ENCODE data around the gene ZNF253. TPM values are rescaled to one million over a fixed set of nuclear protein-coding genes. Genes with fewer than 3 reads are reported as not detected.
"Not testable (repeated sequence)": the region's sequence is repeated elsewhere in the genome, so short reads cannot be mapped to it uniquely, and the experiment has no call there.

The ZNF253 gene
- total and polyA plus RNA-seq, 10 of the 15 experiments (the other 5 are each of a cell fraction or from before 2014, with no cell fraction given): 2.6 to 8.9 (median 5.2) TPM

DNA sequence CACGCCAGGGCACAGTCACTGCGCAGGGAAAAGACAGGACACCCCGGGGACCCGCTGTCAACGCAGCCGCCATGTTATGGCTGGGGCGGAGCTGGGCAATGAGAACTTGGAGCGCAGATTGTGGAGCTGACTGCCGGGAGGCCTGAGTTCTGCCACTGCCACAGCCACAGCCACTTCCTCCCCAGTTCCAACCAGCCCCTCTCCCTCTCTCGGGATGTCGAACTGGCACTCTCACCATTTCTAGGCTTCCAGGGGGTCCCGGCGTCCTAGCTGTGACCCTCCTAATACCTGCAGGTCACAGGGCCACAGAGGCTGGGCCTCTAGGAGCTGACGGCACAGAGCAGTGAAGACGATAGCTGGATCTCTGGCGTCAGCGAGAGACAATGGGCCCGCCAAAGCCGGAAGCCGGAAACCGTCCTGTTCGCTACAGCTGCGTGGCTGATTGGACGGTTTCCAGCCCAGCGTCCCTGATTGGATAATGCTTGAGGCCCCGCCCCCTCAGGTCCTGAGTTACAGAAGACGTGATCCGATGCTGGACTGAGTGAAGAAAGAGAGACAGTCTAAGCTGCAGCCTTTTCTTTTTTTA lies 44.2 kb upstream of the ZNF253 start, which contains the start of gene ZNF506 (continued):
- TF ChIP-seq POLR2AphosphoS2 (IDR thresholded peaks at IDR 0.05; ENCODE audit: low read depth, low read length) (peak; percentile 59; the same call in 1 of the 2 replicates), ZNF217 (IDR thresholded peaks at IDR 0.05) (no peak)

DNA sequence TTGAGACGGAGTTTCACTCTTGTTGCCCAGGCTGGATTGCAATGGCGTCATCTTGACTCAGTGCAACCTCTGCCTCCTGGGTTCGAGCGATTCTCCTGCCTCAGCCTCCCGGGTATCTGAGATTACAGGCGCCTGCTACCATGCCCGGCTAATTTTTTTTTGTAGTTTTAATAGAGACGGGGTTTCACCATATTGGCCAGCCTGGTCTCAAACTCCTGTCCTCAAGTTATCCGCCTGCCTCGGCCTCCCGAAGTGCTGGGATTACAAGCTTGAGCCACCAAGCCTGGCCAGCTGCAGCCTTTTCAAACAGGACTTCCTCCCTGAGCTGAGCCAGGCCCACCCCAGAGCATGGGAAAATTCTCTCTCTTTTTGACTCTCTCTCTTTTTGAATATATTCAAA lies 43.7 kb upstream of the ZNF253 start:
- ChIA-PET CTCF (interaction anchor here (1.0 to 1.7 kb wide), 4 partner anchors 16 to 158 kb away, joined by 3 to 6 read pairs (median 4); partner anchors contain the start of gene ZNF253), RAD21 (ENCODE audit: unreplicated experiment) (interaction anchor here (1.0 to 2.1 kb wide), 6 partner anchors 14 to 160 kb away, joined by 3 to 14 read pairs (median 5); partner anchors contain the start of genes ZNF101 and ZNF253), POLR2A (interaction anchor here (0.7 to 2.2 kb wide), 6 partner anchors 41 to 154 kb away, joined by 3 to 10 read pairs (median 4); partner anchors contain the start of genes ZNF253 and ZNF93), SMC1A (ENCODE audit: uncharacterized antibody, unreplicated experiment) (interaction anchor here (0.7 to 2.8 kb wide), 12 partner anchors 12 to 160 kb away, joined by 3 to 13 read pairs (median 3); partner anchors contain the start of gene ZNF93)
- Histone ChIP-seq H3K27ac (ENCODE audit: control insufficient read depth, insufficient read depth) (peak overlapping the region; percentile 58), H3K79me2 (ENCODE audit: control insufficient read depth, insufficient read depth, low read length) (peaks cover 14% of the 10 kb centered on the region), H3K4me3 (peak overlapping the region; percentile 90), H3K9me3 (replicated peaks; ENCODE audit: control insufficient read depth, insufficient read depth, low read length) (peaks cover 35% of the 10 kb centered on the region)
- TF ChIP-seq ZBTB40 (IDR thresholded peaks at IDR 0.05; ENCODE audit: borderline replicate concordance) (peak; percentile 18), SPI1 (IDR thresholded peaks at IDR 0.05; ENCODE audit: borderline replicate concordance, insufficient read depth, low read depth, low read length) (0 out of 2 replicates have a peak, but pooled peaks have one; percentile 8)
- ATAC-seq; H3K9ac ChIP-seq (ENCODE audit: control insufficient read depth, insufficient read depth, low read length); H3K36me3 ChIP-seq (ENCODE audit: control insufficient read depth in 2 of 2, insufficient read depth in 2 of 2, low read length in 1 of 2); FAIRE-seq; H2AFZ ChIP-seq (ENCODE audit: control insufficient read depth, low read depth, low read length); in situ Hi-C loops (cut with MboI); H3K27me3 ChIP-seq (replicated peaks in 1 of 2; ENCODE audit: control insufficient read depth in 2 of 2, insufficient read depth in 2 of 2, low read length in 1 of 2); H3K4me2 ChIP-seq (ENCODE audit: control insufficient read depth, insufficient read depth); H3K4me1 ChIP-seq (ENCODE audit: control insufficient read depth, insufficient read depth, low read length); DNase-seq (ENCODE audit: low read depth, low spot score); H4K20me1 ChIP-seq (ENCODE audit: control insufficient read depth, insufficient read depth): not testable (repeated sequence)
- TSS peak; percentile 97 for BruUV-seq (replicated peaks)
- 6% methylated on average over 11 of the region's 11 CpGs for WGBS (ENCODE audit: insufficient coverage, insufficient replicate concordance, low lambda C conversion rate, missing lambda C conversion rate)
- intact Hi-C loops (cut with micrococcal nuclease; ENCODE audit: unreplicated experiment): loop anchor here (5.0 kb wide), 3 partner anchors 45 to 160 kb away; partner anchors contain the start of genes ATP13A1, ZNF253 and ZNF93
